GM18520 (cell line): Measurements from ENCODE around the gene PA2G4.
"Not testable (repeated sequence)": the region's sequence is repeated elsewhere in the genome, so short reads cannot be mapped to it uniquely, and the experiment has no call there.

Experiments used
- ATAC-seq: cut with Tn5 transposase; IDR thresholded peaks from one replicate; pipeline ENCODE4 v1.9.1; 2021; ENCODE audit not compliant: unreplicated experiment

The PA2G4 gene

DNA sequence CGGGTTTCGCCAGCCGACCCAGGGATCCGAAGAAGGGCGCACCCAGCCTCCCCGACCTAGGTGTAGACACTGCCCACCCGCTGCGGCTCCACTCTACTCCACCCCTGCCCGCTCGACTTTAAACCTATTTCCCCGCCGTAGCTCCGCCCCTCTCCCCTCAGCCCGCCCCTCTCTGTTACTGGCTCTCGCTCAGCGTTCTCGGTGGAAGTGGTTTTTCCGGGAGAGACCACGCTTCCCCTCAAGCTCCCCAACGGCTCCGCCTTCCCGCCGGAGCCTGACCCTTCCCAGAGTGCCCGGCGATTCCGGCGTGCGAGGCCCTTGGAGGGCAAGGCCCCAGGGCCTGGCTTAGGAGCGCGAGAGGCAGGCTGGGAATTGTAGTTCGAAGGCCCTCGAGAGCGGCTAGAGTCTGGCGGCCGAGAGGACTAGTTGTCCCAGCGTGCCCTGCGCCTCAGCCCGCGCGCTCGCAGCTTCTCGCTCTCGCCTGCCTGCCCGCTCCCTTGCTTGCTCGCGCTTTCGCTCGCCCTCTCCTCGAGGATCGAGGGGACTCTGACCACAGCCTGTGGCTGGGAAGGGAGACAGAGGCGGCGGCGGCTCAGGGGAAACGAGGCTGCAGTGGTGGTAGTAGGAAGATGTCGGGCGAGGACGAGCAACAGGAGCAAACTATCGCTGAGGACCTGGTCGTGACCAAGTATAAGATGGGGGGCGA, at the start of gene PA2G4:
Gene PA2G4, plus strand, starts transcription at position 451 of the 706 bp plus-strand sequence. Its CDS starts 179 bp downstream, at position 630.
- peak; percentile 94 for ATAC-seq

DNA sequence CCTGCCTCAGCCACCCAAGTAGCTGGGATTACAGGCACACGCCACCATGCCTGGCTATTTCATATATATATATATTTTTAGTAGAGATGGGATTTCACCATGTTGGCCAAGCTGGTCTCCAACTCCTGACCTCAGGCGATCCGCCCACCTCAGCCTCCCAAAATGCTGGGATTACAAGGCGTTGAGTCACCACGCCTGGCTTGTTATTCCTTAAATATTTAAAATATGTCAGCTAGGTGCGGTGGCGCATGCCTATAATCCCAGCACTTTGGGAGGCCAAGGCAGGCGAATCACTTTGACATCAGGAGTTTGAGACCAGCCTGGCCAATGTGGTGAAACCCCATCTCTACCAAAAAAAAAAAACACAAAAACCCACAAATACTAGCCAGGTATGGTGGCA, 44.4 kb upstream of the PA2G4 start:
- not testable (repeated sequence) for ATAC-seq

DNA sequence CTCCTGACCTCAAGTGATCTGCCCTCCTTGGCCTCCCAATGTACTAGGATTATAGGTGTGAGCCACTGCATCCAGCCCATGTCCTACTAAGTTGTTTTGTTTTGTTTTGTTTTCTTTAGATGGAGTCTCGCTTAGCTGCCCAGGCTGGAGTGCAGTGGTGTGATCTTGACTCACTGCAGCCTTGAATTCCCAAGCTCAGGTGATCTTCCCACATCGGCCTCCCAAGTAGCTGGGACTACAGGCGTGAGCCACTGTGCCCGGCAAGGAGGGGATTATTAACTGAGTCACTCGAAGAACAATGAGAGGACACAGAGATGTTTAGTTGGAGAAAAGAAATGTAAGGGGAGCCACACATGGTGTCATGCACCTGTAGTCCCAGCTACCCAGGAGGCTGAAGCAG, 42.4 kb upstream of the PA2G4 start:
- no peak for ATAC-seq

DNA sequence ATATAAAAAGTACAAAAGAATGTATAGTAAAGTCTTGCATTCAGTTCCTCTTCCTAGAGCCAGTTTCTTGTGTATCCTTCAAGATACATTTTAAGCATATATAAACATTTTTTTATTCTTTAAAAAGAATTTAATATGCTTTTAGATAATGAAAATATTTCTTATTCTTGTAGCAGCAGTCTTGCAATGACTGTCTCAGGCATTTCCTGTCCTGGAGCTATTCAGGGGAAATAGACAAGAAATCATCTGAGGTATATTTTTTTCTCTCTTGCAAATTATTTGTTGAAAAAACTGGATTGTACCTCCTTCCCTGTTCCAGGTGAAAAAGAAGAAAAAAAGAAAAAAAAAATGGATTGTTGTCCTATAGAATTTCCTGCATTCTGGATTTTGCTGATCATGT, 41.4 kb upstream of the PA2G4 start:
- no peak for ATAC-seq

DNA sequence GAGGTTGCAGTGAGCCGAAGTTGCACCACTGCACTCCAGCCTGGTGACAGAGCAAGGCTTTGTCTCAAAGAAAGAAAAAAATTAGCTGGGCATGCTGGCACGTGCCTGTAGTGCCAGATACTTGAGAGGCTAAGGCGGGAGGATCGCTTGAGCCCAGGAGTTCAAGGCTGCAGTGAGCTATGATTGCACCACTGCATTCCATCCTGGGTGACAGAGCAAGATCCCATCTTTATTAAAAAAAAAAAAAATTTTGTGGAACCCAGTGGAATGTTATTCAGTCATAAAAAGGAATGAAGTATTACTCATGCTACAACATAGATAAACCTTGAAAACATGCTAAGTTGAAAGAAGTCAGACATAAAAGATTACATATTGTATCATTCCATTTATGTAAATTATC, 32.7 kb upstream of the PA2G4 start:
- no peak for ATAC-seq

DNA sequence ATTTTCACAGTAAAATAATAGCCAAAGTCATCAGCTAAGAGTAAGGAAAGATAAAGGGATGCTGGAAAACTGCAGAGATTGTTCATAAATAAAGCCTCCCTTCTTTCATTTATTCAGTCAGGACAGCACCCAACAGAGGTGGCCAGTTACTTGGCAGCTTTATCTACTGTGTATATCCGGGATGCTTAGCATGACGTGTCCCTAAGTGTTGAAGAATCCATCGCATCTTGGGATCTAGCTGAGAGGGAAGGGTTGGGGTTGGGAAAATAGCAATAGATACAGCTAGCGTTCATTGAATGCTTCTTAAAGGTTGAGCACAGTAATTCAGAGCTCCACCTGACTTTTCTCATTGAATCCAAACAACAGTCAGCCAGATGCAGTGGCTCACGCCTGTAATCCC, 30.0 kb upstream of the PA2G4 start:
- no peak for ATAC-seq

DNA sequence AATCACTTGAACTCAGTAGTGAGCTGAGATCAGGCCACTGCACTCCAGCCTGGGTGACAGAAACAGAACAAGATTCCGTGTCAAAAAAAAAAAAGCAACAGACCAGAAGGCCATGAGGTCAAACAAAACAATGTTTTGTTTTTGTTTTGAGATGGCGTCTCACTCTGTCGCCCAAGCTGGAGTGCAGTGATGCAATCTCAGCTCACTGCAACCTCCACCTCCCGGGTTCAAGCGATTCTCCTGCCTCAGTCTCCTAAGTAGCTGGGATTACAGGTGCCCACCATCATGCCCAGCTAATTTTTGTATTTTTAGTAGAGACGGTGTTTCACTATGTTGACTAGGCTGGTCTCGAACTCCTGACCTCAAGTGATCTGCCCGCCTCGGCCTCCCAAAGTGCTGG, 26.4 kb upstream of the PA2G4 start:
- not testable (repeated sequence) for ATAC-seq

DNA sequence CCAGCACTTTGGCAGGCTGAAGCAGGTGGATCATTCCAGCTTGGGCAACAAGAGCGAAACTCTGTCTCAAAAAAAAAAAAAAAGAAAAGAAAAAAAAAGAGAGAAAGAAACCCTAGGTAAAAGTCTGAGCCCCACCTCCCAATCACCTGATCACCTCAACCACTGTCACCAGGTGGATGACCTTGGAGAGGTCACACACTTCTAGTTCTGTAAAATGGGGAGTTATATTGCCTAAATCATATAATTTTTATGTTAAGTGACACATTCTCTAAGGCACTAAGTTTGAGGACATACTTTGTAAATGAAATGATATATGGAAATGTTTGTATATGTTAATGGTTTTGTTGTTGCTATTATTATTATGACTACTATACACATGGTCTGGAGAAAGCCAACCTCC, 25.9 kb upstream of the PA2G4 start:
- no peak for ATAC-seq

DNA sequence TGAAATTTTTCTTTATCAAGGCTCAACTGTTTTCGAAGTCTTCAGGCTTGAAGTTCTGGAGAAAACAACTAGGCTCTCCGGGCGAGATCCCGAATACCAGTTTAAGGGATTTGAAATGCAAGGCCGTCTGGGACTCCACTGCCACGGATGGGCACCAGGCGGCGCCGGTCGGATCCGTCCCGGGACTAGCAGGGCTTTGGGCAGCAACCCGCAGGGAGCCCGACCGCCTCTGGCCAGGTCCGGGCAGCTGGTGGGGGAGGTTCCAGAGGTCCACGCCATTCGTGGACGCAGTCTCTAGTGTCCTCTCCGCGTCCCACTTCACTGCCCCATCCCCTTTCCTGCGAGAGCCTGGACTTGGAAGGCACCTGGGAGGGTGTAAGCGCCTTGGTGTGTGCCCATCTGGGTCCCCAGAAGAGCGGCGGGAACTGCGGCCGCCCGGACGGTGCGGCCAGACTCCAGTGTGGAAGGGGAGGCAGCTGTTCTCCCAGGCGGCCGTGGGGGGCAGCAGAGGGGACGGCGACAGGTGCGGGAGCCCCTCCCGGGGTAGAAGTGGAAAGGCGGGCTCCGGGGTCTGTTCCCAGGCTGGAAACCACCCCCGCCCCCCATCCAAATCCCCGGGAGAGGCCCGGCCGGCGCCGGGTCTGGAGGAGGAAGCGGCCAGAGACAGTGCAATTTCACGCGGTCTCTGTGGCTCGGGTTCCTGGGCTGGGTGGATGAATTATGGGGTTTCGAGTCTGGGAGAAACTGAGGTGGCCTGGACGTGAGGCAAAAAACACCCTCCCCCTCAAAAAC, 25.2 kb upstream of the PA2G4 start:
- ATAC-seq, result no peak

DNA sequence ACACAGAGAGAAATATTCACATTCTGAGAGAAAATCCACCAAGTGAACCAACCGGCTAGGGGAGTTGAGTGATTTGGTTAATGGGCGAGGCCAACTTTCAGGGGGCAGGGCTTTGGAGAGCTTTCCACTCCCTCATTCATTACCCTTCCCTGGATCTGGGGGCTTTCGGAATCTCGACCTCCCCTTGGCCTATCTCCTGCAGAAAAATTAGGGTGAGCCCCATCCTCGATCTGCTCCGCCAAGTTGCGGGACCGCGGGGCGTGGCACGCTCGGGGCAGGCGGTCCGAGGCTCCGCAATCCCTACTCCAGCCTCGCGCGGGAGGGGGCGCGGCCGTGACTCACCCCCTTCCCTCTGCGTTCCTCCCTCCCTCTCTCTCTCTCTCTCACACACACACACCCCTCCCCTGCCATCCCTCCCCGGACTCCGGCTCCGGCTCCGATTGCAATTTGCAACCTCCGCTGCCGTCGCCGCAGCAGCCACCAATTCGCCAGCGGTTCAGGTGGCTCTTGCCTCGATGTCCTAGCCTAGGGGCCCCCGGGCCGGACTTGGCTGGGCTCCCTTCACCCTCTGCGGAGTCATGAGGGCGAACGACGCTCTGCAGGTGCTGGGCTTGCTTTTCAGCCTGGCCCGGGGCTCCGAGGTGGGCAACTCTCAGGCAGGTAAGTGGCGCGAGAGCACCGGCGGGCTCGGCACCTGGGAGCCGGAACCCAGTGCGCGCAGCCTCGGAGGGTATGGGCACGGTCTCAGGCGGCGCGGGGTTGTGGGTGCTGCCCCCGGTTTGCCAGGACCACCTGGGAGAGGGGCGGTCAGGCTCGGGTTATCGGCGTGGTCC, 24.4 kb upstream of the PA2G4 start, which contains the start of gene ERBB3:
Gene ERBB3, plus strand, starts transcription at position 443 of the 833 bp plus-strand sequence. Its CDS starts 136 bp downstream, at position 579.
- no peak for ATAC-seq

DNA sequence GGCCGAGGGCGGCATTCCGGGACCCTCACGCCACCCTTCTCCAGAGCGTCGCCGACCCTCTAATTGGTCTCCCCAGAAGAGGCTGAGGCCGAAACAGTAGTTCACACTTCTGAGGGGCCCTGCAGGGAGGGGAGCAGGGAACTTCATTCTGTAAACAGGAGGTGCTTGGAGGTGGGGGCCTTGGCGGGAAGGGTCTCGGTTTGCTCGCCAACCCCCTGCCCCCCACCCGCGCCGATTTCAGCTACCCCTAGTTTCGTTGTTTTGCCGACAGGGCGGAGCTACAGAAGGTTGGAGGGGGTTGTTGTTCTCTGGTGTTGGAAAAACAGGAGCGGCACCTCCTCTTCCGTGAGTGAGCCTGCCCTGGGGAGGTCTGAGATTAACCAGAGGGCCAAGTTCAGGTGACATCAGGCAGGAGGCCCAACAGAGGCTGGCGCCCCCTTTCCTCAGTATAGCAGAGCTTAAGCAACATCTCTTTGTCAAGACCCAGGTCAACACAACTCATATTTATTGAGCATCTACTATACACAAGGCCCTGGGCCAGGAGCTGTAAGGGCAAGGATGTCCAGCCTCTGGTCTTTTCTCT, 23.7 kb upstream of the PA2G4 start:
- no peak for ATAC-seq

DNA sequence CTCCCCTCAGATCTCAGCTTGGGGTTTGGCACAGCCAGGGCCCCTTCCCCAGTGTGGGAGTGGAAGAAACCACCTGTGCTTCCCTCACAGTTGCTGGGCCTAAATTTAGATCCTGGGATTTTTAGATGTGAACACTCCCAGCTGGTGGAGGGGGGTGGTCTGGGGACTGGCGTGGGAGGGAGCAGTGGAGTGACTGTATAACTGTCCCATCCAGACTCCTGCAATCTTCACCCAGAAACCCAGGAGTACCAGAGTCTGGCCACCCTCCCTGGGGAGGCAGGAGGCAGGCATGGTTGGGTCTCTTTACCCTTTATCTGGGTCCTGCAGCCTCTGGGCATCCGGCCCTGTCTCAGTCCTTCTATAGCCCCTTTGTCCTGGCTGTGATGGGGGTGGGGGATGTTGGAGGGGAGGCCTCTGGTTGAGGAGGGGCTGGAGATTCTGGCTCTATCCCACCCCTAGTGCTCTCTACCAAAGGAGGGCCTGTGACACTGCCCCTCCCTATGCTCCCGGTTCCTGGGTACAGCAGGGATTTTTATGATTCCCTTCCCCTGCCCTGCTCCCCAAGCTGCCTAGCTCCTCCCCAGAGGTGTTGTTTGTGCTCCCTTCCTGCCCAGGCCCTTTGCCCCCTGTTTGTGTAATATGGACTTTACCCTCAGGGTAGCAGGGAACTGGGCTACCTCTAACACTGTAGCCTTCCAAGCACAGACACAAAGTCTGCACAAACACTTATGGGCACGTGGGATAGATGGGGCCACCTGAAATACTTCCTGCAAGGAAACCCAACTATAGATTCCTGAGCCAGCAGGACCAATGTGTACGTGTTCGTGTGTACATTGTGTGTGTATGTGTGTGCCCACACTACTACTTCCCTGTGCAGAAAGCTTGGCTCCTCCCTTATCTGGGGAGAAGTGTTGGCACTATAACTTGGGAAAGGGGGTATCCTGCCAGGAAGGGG, 22.7 kb upstream of the PA2G4 start:
- ATAC-seq, result no peak

DNA sequence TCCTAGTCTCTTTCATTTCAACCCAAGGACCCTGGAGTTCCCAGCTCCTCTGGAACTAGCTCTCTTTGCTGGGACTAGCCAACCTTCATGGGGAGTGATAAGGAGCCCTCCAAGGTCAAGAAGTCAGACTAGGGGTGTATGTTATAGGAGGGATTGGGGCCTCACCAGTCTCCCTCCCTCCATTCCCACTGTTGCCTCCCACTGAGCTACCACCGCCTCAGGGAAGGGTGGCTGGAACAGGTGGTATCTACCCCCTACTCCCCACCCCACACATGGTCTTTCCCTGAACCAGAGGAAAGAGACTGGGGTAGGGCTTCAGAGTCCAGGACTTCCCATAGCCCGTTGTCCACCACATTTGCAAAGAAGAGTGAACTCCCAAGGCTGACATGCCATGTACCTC, 22.0 kb upstream of the PA2G4 start:
- ATAC-seq, result no peak

DNA sequence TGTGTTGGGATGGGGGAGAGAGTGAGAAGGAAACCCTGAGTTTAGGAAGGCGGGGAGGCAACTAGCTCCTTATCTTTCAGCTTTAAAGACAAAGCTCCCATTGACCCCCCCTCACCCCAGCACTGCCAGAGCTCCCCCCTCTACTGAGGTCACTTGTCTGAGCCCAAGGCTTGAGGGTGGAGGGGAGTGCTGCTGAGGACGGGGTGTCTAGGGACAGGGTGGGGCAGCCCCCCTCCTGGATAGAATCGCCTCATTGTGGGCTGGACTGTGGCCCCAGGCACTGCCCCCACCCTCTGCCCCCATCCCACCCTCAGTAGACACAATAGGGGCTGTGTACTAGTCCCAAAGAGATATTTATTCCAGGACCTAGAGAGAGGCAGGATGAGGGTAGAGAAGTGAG, 21.4 kb upstream of the PA2G4 start:
- ATAC-seq, result no peak

DNA sequence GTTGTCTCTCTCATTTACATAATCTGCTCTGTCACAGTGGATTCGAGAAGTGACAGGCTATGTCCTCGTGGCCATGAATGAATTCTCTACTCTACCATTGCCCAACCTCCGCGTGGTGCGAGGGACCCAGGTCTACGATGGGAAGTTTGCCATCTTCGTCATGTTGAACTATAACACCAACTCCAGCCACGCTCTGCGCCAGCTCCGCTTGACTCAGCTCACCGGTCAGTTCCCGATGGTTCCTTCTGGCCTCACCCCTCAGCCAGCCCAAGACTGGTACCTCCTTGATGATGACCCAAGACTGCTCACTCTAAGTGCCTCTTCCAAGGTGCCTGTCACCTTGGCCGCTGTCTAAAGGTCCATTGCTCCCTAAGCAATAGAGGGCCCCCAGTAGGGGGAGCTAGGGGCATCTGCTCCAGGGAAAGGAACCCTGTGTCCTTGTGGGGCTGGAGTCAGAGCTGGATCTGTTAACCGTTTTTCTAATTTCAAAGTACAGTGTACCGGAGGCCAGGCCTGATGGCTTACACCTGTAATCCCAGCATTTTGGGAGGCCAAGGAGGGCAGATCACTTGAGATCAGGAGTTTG, 19.3 kb upstream of the PA2G4 start:
- no peak for ATAC-seq

DNA sequence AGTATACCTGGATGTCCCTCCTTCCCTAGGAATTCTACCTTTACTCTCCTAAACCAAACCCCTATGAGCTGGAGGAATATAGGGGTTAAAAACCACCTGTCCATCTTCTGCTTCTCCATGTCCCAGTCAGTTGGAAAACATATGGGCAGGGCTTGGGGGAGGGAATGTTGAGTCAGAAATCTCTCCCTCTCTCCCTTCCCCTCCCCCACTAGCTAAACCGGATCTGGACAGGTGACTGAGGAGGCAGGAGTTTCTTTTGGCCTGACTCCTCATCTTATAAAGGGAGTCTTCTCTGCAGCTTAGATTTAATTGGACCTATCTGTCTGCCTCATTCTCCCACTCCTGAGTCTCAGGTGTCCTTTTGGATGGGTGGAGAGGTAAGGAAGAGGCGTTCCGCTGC, 18.3 kb upstream of the PA2G4 start:
- no peak for ATAC-seq

DNA sequence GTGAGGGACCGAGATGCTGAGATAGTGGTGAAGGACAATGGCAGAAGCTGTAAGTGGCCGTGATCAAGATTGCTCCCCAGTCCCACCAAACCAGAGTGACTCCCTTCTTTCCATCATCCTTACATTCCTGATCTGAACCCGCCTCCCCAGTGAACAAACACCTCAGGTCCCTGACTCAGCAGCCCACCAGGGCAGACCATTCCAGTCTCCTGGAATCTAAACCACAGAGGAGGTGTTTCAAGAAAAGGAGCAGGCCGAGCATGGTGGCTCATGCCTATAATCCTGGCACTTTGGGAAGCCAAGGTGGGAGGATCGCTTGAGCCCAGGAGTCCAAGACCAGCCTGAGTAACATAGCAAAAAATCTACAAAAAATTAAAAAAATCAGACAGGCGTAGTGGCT, 17.8 kb upstream of the PA2G4 start:
- no peak for ATAC-seq

DNA sequence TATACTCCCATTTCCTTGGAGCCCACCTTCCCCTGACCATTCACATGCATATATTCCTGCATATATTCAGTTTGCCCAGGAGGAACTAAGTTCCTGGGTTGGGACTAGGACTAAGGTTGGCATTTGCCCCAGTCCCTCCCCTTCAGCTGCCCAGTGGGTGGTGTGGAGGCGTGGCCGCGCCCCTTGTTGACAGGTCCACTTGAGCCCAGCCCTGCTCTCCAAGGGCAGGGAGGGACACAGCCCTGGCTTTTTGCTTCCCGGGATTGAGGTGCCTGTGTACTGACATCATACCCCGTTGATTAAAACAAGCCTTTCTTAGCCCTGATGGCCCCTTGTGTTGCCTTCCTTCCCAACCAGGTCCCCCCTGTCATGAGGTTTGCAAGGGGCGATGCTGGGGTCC, 17.1 kb upstream of the PA2G4 start:
- no peak for ATAC-seq

DNA sequence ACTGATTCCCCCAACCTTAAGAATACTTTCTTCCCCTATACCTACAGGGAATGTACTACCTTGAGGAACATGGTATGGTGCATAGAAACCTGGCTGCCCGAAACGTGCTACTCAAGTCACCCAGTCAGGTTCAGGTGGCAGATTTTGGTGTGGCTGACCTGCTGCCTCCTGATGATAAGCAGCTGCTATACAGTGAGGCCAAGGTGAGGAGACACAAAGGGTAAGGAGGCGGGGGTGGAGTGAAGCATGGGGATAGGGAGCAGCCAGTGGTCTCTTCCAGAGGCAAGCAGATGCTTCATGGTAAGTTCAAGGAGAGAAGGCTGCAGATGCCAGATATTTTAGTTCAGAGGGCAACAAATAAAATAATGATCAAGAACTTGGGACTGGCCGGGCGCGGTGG, 6.6 kb upstream of the PA2G4 start:
- no peak for ATAC-seq

DNA sequence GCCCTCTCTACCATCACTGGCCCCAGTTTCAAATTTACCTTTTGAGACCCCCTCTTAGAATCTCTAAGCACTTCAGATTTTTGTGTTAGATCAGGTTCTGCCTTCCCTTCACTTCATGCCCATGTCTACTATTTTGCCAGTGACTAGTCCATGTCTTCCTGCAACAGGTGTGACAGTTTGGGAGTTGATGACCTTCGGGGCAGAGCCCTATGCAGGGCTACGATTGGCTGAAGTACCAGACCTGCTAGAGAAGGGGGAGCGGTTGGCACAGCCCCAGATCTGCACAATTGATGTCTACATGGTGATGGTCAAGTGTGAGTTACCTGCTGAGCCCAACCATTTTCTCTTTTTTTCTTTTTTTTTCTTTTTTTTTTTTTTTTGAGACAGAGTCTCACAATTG, 5.8 kb upstream of the PA2G4 start:
- no peak for ATAC-seq
